OCI-LY1 (cell line): ENCODE data around the gene UTP4.
A peak's percentile ranks its signal among the peaks of the same experiment; 100 is the strongest.

Source experiments
- H2AFZ ChIP-seq: fragments of 200-600 bp; sonication (generic), shearing (Covaris generic); 2 replicates; pipeline ENCODE4 v1.6.0; 2014; ENCODE audit warnings: antibody characterized with exemption, mild to moderate bottlenecking, low read length
- H3F3A ChIP-seq: fragments of 200-600 bp; sonication (generic), shearing (Covaris generic); 2 replicates; pipeline ENCODE4 v1.6.0; 2014; ENCODE audit warnings: mild to moderate bottlenecking, antibody characterized with exemption, low read length, moderate library complexity; ENCODE audit not compliant: insufficient read depth
- H3K27ac ChIP-seq: fragments of 200-600 bp; sonication (generic); 2 replicates; pipeline ENCODE4 v1.5.1; 2014; ENCODE audit warnings: low read length, mixed run types, mild to moderate bottlenecking, low read depth; ENCODE audit not compliant: poor library complexity, severe bottlenecking
- H3K27me3 ChIP-seq: fragments of 200-600 bp; sonication (generic); 2 replicates; pipeline ENCODE4 v1.6.0; 2014; ENCODE audit warnings: antibody characterized with exemption, mild to moderate bottlenecking, low read length, moderate library complexity; ENCODE audit not compliant: insufficient read depth
- H3K36me3 ChIP-seq: fragments of 200-600 bp; sonication (generic); 2 replicates; pipeline ENCODE4 v1.6.1; 2014; ENCODE audit warnings: mild to moderate bottlenecking, antibody characterized with exemption, low read length, moderate library complexity, mixed read lengths; ENCODE audit not compliant: insufficient read depth
- H3K4me1 ChIP-seq: fragments of 200-600 bp; sonication (generic); 2 replicates; pipeline ENCODE4 v1.5.1; 2014; ENCODE audit warnings: mild to moderate bottlenecking, low read length, moderate library complexity; ENCODE audit not compliant: insufficient read depth, severe bottlenecking
- H3K4me2 ChIP-seq: fragments of 200-600 bp; sonication (generic), shearing (Covaris generic); 2 replicates; pipeline ENCODE4 v1.6.1; 2014; ENCODE audit warnings: low read length
- H3K4me3 ChIP-seq: fragments of 200-600 bp; sonication (generic); 2 replicates; pipeline ENCODE4 v1.5.1; 2014; ENCODE audit warnings: low read length, low read depth, mild to moderate bottlenecking, mixed read lengths; ENCODE audit not compliant: poor library complexity, severe bottlenecking
- H3K79me2 ChIP-seq: fragments of 200-600 bp; shearing (Covaris generic); 2 replicates; pipeline ENCODE4 v1.6.1; 2016; ENCODE audit warnings: mixed run types, low read length, mixed read lengths; ENCODE audit not compliant: insufficient read depth
- H3K9ac ChIP-seq: fragments of 200-600 bp; sonication (generic), shearing (Covaris generic); 2 replicates; pipeline ENCODE4 v1.6.1; 2014; ENCODE audit warnings: mild to moderate bottlenecking, low read length, mixed read lengths
- H3K9me2 ChIP-seq: fragments of 200-600 bp; sonication (generic), shearing (Covaris generic); 2 replicates; pipeline ENCODE4 v1.6.1; 2014; ENCODE audit warnings: low read depth, mild to moderate bottlenecking, low read length, mixed read lengths
- H3K9me3 ChIP-seq: fragments of 200-600 bp; shearing (Covaris generic); 2 replicates; pipeline ENCODE4 v1.6.1; 2014; ENCODE audit warnings: low read length, mixed read lengths
- H4K20me1 ChIP-seq: fragments of 200-600 bp; sonication (generic), shearing (Covaris generic); 2 replicates; pipeline ENCODE4 v1.6.0; 2016; ENCODE audit warnings: mild to moderate bottlenecking, low read length; ENCODE audit not compliant: insufficient read depth
- CTCF ChIP-seq: fragments of 200-600 bp; sonication (generic), shearing (Covaris generic); IDR thresholded peaks from 2 replicates; pipeline ENCODE4 v1.5.1; 2017; ENCODE audit warnings: mild to moderate bottlenecking, antibody characterized with exemption, low read length, moderate library complexity, mixed read lengths
- EZH2 ChIP-seq: fragments of 200-600 bp; sonication (generic), shearing (Covaris generic); IDR thresholded peaks from 2 replicates; pipeline ENCODE4 v1.8.0; 2017; ENCODE audit warnings: borderline replicate concordance, mixed run types, mild to moderate bottlenecking, antibody characterized with exemption, low read length, moderate library complexity, mixed read lengths

The UTP4 gene

GRCh38 chr16:69188716-69189115 is 56.3 kb downstream of the UTP4 start:
- Histone ChIP-seq H4K20me1 (no peaks in the 10 kb centered on the region), H3K9me2 (no peaks in the 10 kb centered on the region), H3K4me1 (peaks cover 41% of the 10 kb centered on the region), H3K4me2 (peak overlapping the region; percentile 94), H2AFZ (no peak overlapping the region), H3K27ac (peak overlapping the region; percentile 84), H3K27me3 (no peaks in the 10 kb centered on the region), H3K36me3 (no peaks in the 10 kb centered on the region), H3F3A (peaks cover 3% of the 10 kb centered on the region; the same call in 1 of the 2 replicates), H3K9me3 (no peaks in the 10 kb centered on the region), H3K79me2 (peaks cover 50% of the 10 kb centered on the region), H3K4me3 (peak overlapping the region; percentile 73), H3K9ac (peak overlapping the region; percentile 71)
- TF ChIP-seq CTCF, result no peak
- TF ChIP-seq EZH2, result no peak

- Histone ChIP-seq H3K36me3 (no peaks in the 10 kb centered on the region), H3K4me1 (peaks cover 41% of the 10 kb centered on the region), H3K9me3 (no peaks in the 10 kb centered on the region), H3K27me3 (no peaks in the 10 kb centered on the region), H4K20me1 (no peaks in the 10 kb centered on the region), H2AFZ (no peak overlapping the region), H3K9me2 (no peaks in the 10 kb centered on the region), H3F3A (peaks cover 3% of the 10 kb centered on the region; the same call in 1 of the 2 replicates), H3K79me2 (peaks cover 64% of the 10 kb centered on the region), H3K9ac (peak overlapping the region; percentile 71), H3K27ac (peak overlapping the region; percentile 84), H3K4me3 (peak overlapping the region; percentile 73), H3K4me2 (peak overlapping the region; percentile 94)
- no peak for TF ChIP-seq CTCF
- TF ChIP-seq EZH2, result no peak
Measured at GRCh38 chr16:69190046-69190588, 57.7 kb downstream of the UTP4 start.

GRCh38 chr16:69190598-69190997 is 58.1 kb downstream of the UTP4 start:
- H3K9ac ChIP-seq, result peak overlapping the region; percentile 71
- H3K9me3 ChIP-seq, result no peaks in the 10 kb centered on the region
- peaks cover 41% of the 10 kb centered on the region for H3K4me1 ChIP-seq
- H3K9me2 ChIP-seq, result no peaks in the 10 kb centered on the region
- H3K4me2 ChIP-seq, result peak overlapping the region; percentile 94
- no peaks in the 10 kb centered on the region for H3K36me3 ChIP-seq
- peak overlapping the region; percentile 84 for H3K27ac ChIP-seq
- no peaks in the 10 kb centered on the region for H4K20me1 ChIP-seq
- H3K27me3 ChIP-seq, result no peaks in the 10 kb centered on the region
- peaks cover 3% of the 10 kb centered on the region; the same call in 1 of the 2 replicates for H3F3A ChIP-seq
- TF ChIP-seq EZH2 (no peak), CTCF (no peak)
- H3K79me2 ChIP-seq, result peaks cover 69% of the 10 kb centered on the region
- H2AFZ ChIP-seq, result no peak overlapping the region
- peak overlapping the region; percentile 73 for H3K4me3 ChIP-seq
